Endothelial cell of umbilical vein (primary cell): Measurements from ENCODE around the gene CMIP. TPM values are rescaled to one million over a fixed set of nuclear protein-coding genes. Genes with fewer than 3 reads are reported as not detected.

Experiments used
- BruUV-seq: library from RNA; stranded (reverse); fragments of 400-500 nt; replicated peaks from 2 replicates; lab custom pipeline; 2021; lab: Mats Ljungman, UMichigan
- CTCF ChIA-PET: fragments of 300-600, 350-600 bp; sonication (Branson Sonifier 250); formaldehyde crosslinking; loops from one replicate; lab custom pipeline; 2021; ENCODE audit warnings: antibody characterized with exemption, inconsistent platforms; lab: Charles Lee
- POLR2A ChIA-PET: fragments of 300-600, 350-600 bp; sonication (Branson Sonifier 250); formaldehyde crosslinking; loops from one replicate; lab custom pipeline; 2021; ENCODE audit warnings: antibody characterized with exemption, inconsistent platforms; lab: Charles Lee
- DNase-seq: peaks from one replicate; pipeline ENCODE4 v3.0.0-alpha.2; 2011; ENCODE audit warnings: low read depth, low spot score
- FAIRE-seq: peaks from 2 replicates; lab custom pipeline; 2011; peaks lifted over from hg19 to GRCh38; lab: Jason Lieb, UNC
- H2AFZ ChIP-seq: 2 replicates; pipeline ENCODE4 v1.6.0; 2012; ENCODE audit warnings: low read depth, low read length, control low read depth, inconsistent platforms
- H3K27ac ChIP-seq: 2 replicates; pipeline ENCODE4 v1.5.1; 2011; ENCODE audit warnings: low read depth, mild to moderate bottlenecking, control low read depth, low read length, moderate library complexity; ENCODE audit not compliant: insufficient read depth
- H3K27me3 ChIP-seq, 2 experiments: 2 replicates each; pipeline versions ENCODE4 v1.6.0 to v1.6.1; 2011; ENCODE audit warnings: low read length in 2 of 2, mixed read lengths in 1 of 2; ENCODE audit not compliant: control insufficient read depth in 2 of 2, insufficient read depth in 2 of 2
- H3K36me3 ChIP-seq, 2 experiments: 2 replicates in 1 of 2; 3 replicates in 1 of 2; pipeline ENCODE4 v1.5.1; 2011; ENCODE audit warnings: low read length in 2 of 2, mild to moderate bottlenecking in 1 of 2, moderate library complexity in 1 of 2; ENCODE audit not compliant: control insufficient read depth in 2 of 2, insufficient read depth in 2 of 2; ENCODE audit errors: extremely low read depth in 1 of 2
- H3K4me1 ChIP-seq: 3 replicates; pipeline ENCODE4 v1.5.1; 2011; ENCODE audit warnings: mild to moderate bottlenecking, low read length; ENCODE audit not compliant: control insufficient read depth, insufficient read depth; ENCODE audit errors: extremely low read depth
- H3K4me2 ChIP-seq: 2 replicates; pipeline ENCODE4 v1.6.1; 2011; ENCODE audit warnings: low read length, control low read depth, mixed read lengths; ENCODE audit not compliant: insufficient read depth
- H3K4me3 ChIP-seq, 3 experiments: fragments of 200-600 bp in 1 of 3; sonication (generic), shearing (Covaris generic) in 1 of 3; replicated peaks in 1 of 3; 2 replicates each; pipeline ENCODE4 v1.5.1; 2011 to 2016; ENCODE audit warnings: control low read depth in 3 of 3, low read length in 3 of 3, mild to moderate bottlenecking in 2 of 3, inconsistent platforms in 1 of 3, low read depth in 1 of 3, moderate library complexity in 1 of 3; ENCODE audit not compliant: insufficient read depth in 1 of 3
- H3K79me2 ChIP-seq: 2 replicates; pipeline ENCODE4 v1.6.0; 2012; ENCODE audit warnings: low read length, inconsistent platforms; ENCODE audit not compliant: control insufficient read depth, insufficient read depth
- H3K9ac ChIP-seq: replicated peaks from 2 replicates; pipeline ENCODE3; 2011; ENCODE audit warnings: low read length, control low read depth; ENCODE audit not compliant: insufficient read depth; ENCODE audit errors: extremely low read depth
- H3K9me1 ChIP-seq: replicated peaks from 3 replicates; pipeline ENCODE4 v1.6.0; 2011; ENCODE audit warnings: mild to moderate bottlenecking, low read length; ENCODE audit not compliant: control insufficient read depth, insufficient read depth; ENCODE audit errors: extremely low read depth
- H3K9me3 ChIP-seq: replicated peaks from 2 replicates; pipeline ENCODE4 v1.5.1; 2012; ENCODE audit warnings: low read length, inconsistent platforms; ENCODE audit not compliant: control insufficient read depth, insufficient read depth
- H4K20me1 ChIP-seq: replicated peaks from 2 replicates; pipeline ENCODE3; 2011; ENCODE audit warnings: mild to moderate bottlenecking, low read length; ENCODE audit not compliant: control insufficient read depth, insufficient read depth; ENCODE audit errors: extremely low read depth
- EZH2 ChIP-seq: IDR thresholded peaks from 2 replicates; pipeline ENCODE4 v1.6.1; 2012; ENCODE audit warnings: borderline replicate concordance, low read depth, mild to moderate bottlenecking, moderate library complexity, low read length, inconsistent platforms; ENCODE audit not compliant: severe bottlenecking
- GATA2 ChIP-seq: IDR thresholded peaks from 2 replicates; pipeline ENCODE4 v1.7.0; 2011; ENCODE audit warnings: low read depth, mild to moderate bottlenecking, moderate library complexity, mixed read lengths, low read length; ENCODE audit not compliant: insufficient read length, insufficient read depth
- JUN ChIP-seq: IDR thresholded peaks from 2 replicates; pipeline ENCODE4 v1.6.1; 2011; ENCODE audit warnings: borderline replicate concordance, low read depth; ENCODE audit not compliant: insufficient read length, insufficient read depth
- MYC ChIP-seq: IDR thresholded peaks from one replicate; pipeline ENCODE4 v1.6.1; 2011; ENCODE audit warnings: mild to moderate bottlenecking, low read depth, low read length
- POLR2A ChIP-seq: IDR thresholded peaks from 2 replicates; pipeline ENCODE4 v1.6.1; 2012; ENCODE audit warnings: low read depth, mild to moderate bottlenecking, control low read depth, low read length
- POLR2AphosphoS5 ChIP-seq: IDR thresholded peaks from 2 replicates; pipeline ENCODE4 v1.6.1; 2012; ENCODE audit warnings: low read depth, mild to moderate bottlenecking, control low read depth, low read length, moderate library complexity; ENCODE audit not compliant: insufficient read depth
- dilution Hi-C: fragments of 300-500 bp; cut with MboI; formaldehyde crosslinking; loops from one replicate; pipeline ENCODE4 v1.15.0; 2019; ENCODE audit warnings: low sequenced_read_pairs; ENCODE audit not compliant: extremely low pct_ligation_motif_present
- intact Hi-C: fragments of 100-400 bp; cut with micrococcal nuclease; formaldehyde crosslinking; loops from one replicate; pipeline ENCODE4 v1.10.0; 2022
- polyA plus RNA-seq, 4 experiments: library from polyadenylated mRNA; depleted of rRNA in 3 of 4; stranded (reverse) in 3 of 4; unstranded in 1 of 4; fragments of >200 nt; gene quantifications; 2 replicates each; pipeline versions ENCODE4 v1.2.1 to v1.2.3, GENCODE V29; 2011 to 2012; ENCODE audit warnings: missing spikeins in 1 of 4
- total RNA-seq: library from RNA; stranded (reverse); gene quantifications from 2 replicates; pipeline ENCODE4 v1.2.3, GENCODE V29; 2021
- TF ChIP-seq, protein P1 (sequence below): IDR thresholded peaks from 2 replicates; pipeline ENCODE4 v1.6.1; 2011; ENCODE audit not compliant: insufficient read depth, insufficient read length
- TF ChIP-seq, protein P2 (sequence below), 2 donors: IDR thresholded peaks; 1 replicate in 1 of 2; 2 replicates in 1 of 2; pipeline ENCODE4 v1.5.1; 2011; ENCODE audit warnings: low read length in 2 of 2, mild to moderate bottlenecking in 2 of 2, moderate library complexity in 2 of 2, control low read depth in 1 of 2, inconsistent platforms in 1 of 2, low read depth in 1 of 2; ENCODE audit not compliant: insufficient read depth in 1 of 2; ENCODE audit errors: extremely low read depth in 1 of 2

The CMIP gene
- total and polyA plus RNA-seq, 2 donors (not counting 3 experiments of a cell fraction or from before 2014, with no cell fraction given): 29.0 to 101 TPM

DNA sequence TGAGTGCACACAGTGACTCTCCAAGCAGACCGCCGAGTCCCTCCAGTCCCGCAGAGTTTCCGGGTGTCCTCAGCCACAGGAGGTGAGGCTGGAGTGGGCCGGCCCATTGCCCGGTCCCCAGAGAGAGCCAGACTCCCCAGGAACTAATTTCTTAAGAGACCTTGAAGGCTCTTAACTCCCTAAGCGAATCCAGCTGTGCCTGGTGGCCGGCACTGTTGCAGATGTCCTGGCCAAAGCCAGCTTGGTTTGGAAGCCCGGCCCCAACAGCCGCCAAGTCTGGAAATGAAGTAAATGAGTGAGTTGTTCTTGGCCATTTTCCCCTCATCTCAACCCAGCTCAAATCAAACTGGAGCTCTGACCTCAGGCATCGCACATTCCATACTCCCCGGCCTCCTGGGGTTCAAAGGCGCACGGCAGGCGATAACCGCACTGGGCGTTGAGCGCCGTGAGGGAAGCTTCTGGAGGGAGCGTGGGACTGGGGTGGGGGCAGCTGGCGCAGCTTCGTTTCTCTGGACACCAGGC lies 42.0 kb downstream of the CMIP start:
- Histone ChIP-seq H4K20me1 (no peaks in the 10 kb centered on the region), H2AFZ (no peak overlapping the region), H3K9me1 (no peaks in the 10 kb centered on the region), H3K4me3 (no peak overlapping the region), H3K9ac (no peak overlapping the region), H3K27me3 (no peaks in the 10 kb centered on the region), H3K9me3 (no peaks in the 10 kb centered on the region), H3K27ac (no peak overlapping the region), H3K4me2 (no peak overlapping the region), H3K36me3 (peaks cover 0 to 2% of the 10 kb centered on the region in 2 experiments), H3K4me1 (peaks cover 25% of the 10 kb centered on the region), H3K79me2 (peaks cover 79% of the 10 kb centered on the region)
- FAIRE-seq: no peak
- intact Hi-C loops (no loop called here), dilution Hi-C loops (no loop called here)
- POLR2A ChIA-PET: no interaction called here
- DNase-seq: no peak
- TF ChIP-seq, protein P1, sequence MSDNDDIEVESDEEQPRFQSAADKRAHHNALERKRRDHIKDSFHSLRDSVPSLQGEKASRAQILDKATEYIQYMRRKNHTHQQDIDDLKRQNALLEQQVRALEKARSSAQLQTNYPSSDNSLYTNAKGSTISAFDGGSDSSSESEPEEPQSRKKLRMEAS: no peak
- BruUV-seq: no TSS peak
- CTCF ChIA-PET: interaction anchor here (1.2 to 2.4 kb wide), 5 partner anchors 9 to 57 kb away, joined by 5 to 17 read pairs (median 5); no protein-coding TSS in a partner anchor

DNA sequence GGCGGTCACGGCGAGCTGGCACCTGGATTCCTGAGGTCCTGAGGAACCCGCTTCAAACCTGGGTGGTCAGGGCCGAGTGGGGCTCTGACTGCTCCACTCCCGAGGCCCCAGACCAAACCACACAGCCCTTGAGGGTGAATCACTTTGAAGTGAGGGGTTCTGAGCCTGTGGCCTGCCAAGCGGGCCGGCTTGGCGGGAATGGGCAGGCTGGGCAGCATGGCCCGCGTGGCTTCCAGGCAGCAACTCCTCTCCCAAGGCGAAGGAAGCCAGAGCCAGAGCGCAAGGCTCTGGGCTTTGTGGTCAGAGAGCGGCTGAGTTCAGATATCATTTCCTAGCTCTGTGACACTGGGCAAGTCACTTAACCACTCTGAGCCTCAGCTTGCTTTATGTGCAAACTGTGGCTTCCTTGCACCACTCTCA lies 42.7 kb downstream of the CMIP start:
- TF ChIP-seq, protein P2, sequence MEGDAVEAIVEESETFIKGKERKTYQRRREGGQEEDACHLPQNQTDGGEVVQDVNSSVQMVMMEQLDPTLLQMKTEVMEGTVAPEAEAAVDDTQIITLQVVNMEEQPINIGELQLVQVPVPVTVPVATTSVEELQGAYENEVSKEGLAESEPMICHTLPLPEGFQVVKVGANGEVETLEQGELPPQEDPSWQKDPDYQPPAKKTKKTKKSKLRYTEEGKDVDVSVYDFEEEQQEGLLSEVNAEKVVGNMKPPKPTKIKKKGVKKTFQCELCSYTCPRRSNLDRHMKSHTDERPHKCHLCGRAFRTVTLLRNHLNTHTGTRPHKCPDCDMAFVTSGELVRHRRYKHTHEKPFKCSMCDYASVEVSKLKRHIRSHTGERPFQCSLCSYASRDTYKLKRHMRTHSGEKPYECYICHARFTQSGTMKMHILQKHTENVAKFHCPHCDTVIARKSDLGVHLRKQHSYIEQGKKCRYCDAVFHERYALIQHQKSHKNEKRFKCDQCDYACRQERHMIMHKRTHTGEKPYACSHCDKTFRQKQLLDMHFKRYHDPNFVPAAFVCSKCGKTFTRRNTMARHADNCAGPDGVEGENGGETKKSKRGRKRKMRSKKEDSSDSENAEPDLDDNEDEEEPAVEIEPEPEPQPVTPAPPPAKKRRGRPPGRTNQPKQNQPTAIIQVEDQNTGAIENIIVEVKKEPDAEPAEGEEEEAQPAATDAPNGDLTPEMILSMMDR (IDR thresholded peaks at IDR 0.05; ENCODE audit: extremely low read depth in 1 of 2, insufficient read depth in 1 of 2, low read depth in 1 of 2, low read length in 2 of 2): no peak
- TF ChIP-seq POLR2AphosphoS5 (no peak), JUN (no peak), POLR2A (no peak), EZH2 (no peak), MYC (no peak), GATA2 (no peak)
- Histone ChIP-seq H3K4me2 (no peak overlapping the region), H3K4me3 (no peak overlapping the region), H3K79me2 (peaks cover 78% of the 10 kb centered on the region), H3K27ac (no peak overlapping the region), H3K9ac (no peak overlapping the region), H3K9me1 (no peaks in the 10 kb centered on the region), H3K4me1 (peaks cover 32% of the 10 kb centered on the region), H2AFZ (no peak overlapping the region), H4K20me1 (no peaks in the 10 kb centered on the region), H3K27me3 (no peaks in the 10 kb centered on the region), H3K36me3 (peaks cover 0 to 2% of the 10 kb centered on the region in 2 experiments), H3K9me3 (no peaks in the 10 kb centered on the region)
- CTCF ChIA-PET: interaction anchor here (0.6 kb wide), 1 partner anchor 91 kb away, joined by 3 read pairs; no protein-coding TSS in a partner anchor
- BruUV-seq: no TSS peak
- POLR2A ChIA-PET: no interaction called here
- dilution Hi-C loops (no loop called here), intact Hi-C loops (no loop called here)
- FAIRE-seq (no peak), DNase-seq (no peak)
